Measurements from ENCODE around the gene SLC17A4. TPM values are rescaled to one million over a fixed set of nuclear protein-coding genes. Genes with fewer than 3 reads are reported as not detected.

The SLC17A4 gene
- total and polyA plus RNA-seq, 7 experiments from 2014 or later: not detected

- ATAC-seq: peak; percentile 65
Measured at GRCh38 chr6:25749837-25750236, 4.7 kb upstream of the SLC17A4 start.

GRCh38 chr6:25750906-25751305 lies 3.6 kb upstream of the SLC17A4 start:
- peaks cover 0 to 2% (median 0%) of the 10 kb centered on the region in 11 donors for H3K9me3 Mint-ChIP-seq
- H3K36me3 Mint-ChIP-seq: no peaks in the 10 kb centered on the region
- H3K4me1 Mint-ChIP-seq: no peaks in the 10 kb centered on the region
- Histone ChIP-seq H3K27ac (ENCODE audit: low read depth, low read length) (no peak overlapping the region), H3K27me3 (ENCODE audit: control insufficient read depth in 2 of 2, insufficient read depth in 2 of 2, low read length in 2 of 2) (no peaks in the 10 kb centered on the region), H3K4me1 (ENCODE audit: control insufficient read depth in 2 of 2, insufficient read depth in 2 of 2, low read length in 2 of 2) (no peaks in the 10 kb centered on the region), H3K9me3 (ENCODE audit: control insufficient read depth in 2 of 3, low read length in 3 of 3) (no peaks in the 10 kb centered on the region), H3K4me3 (ENCODE audit: low read length) (no peak overlapping the region), H3K36me3 (ENCODE audit: control insufficient read depth in 2 of 3, insufficient read depth in 3 of 3, low read length in 3 of 3) (no peaks in the 10 kb centered on the region)
- DNase-seq (no peak), ATAC-seq (no peak)
- H3K27me3 Mint-ChIP-seq: peaks cover 0 to 17% (median 5%) of the 10 kb centered on the region in 5 donors
- ChIA-PET POLR2A (no interaction called here), CTCF (no interaction called here)
- intact Hi-C loops (cut with micrococcal nuclease): no loop called here
- H3K27ac Mint-ChIP-seq: no peak overlapping the region
- H3K4me3 Mint-ChIP-seq: no peak overlapping the region

More at GRCh38 chr6:25749837-25750236, 4.7 kb upstream of the SLC17A4 start:
- no peak for DNase-seq
- no peaks in the 10 kb centered on the region for H3K4me1 Mint-ChIP-seq
- no peaks in the 10 kb centered on the region for H3K36me3 Mint-ChIP-seq
- Histone ChIP-seq H3K27ac (ENCODE audit: low read depth, low read length) (no peak overlapping the region), H3K4me1 (ENCODE audit: control insufficient read depth in 2 of 2, insufficient read depth in 2 of 2, low read length in 2 of 2) (no peaks in the 10 kb centered on the region), H3K9me3 (ENCODE audit: control insufficient read depth in 2 of 3, low read length in 3 of 3) (no peaks in the 10 kb centered on the region), H3K36me3 (ENCODE audit: control insufficient read depth in 2 of 3, insufficient read depth in 3 of 3, low read length in 3 of 3) (no peaks in the 10 kb centered on the region), H3K27me3 (ENCODE audit: control insufficient read depth in 2 of 2, insufficient read depth in 2 of 2, low read length in 2 of 2) (no peaks in the 10 kb centered on the region), H3K4me3 (ENCODE audit: low read length) (no peak overlapping the region)
- ChIA-PET CTCF (no interaction called here), POLR2A (interaction anchor here (0.7 kb wide), 1 partner anchor 500 kb away, joined by 4 read pairs; a partner anchor contains a TSS)
- H3K27ac Mint-ChIP-seq: no peak overlapping the region
- no peak overlapping the region for H3K4me3 Mint-ChIP-seq
- peaks cover 0 to 2% (median 0%) of the 10 kb centered on the region in 11 donors for H3K9me3 Mint-ChIP-seq
- intact Hi-C loops (cut with micrococcal nuclease): no loop called here
- peaks cover 0 to 15% (median 5%) of the 10 kb centered on the region in 5 donors for H3K27me3 Mint-ChIP-seq

DNA sequence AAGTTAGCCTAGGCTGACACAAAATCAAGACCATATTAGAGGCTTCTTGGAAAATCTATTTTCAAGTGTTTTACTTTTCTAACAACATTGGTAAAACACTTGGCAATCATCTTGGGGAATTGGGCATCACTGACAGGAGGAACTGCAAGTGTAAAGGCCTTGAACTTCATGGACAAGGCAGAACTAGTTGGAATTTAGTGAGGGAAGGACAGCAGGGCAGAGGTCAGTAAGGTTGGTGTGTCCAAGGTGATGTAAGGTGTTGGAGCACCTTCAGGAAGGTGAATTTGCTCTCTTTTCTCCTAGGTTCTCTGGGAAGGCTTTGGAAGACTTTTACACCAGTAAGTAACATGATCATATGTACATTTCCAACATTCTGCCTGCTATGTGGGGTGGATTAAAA lies 1.5 kb upstream of the SLC17A4 start:
- Histone ChIP-seq H3K36me3 (ENCODE audit: control insufficient read depth in 2 of 3, insufficient read depth in 3 of 3, low read length in 3 of 3) (no peaks in the 10 kb centered on the region), H3K27ac (ENCODE audit: low read depth, low read length) (no peak overlapping the region), H3K4me3 (ENCODE audit: low read length) (no peak overlapping the region), H3K9me3 (ENCODE audit: control insufficient read depth in 2 of 3, low read length in 3 of 3) (no peaks in the 10 kb centered on the region), H3K27me3 (ENCODE audit: control insufficient read depth in 2 of 2, insufficient read depth in 2 of 2, low read length in 2 of 2) (no peaks in the 10 kb centered on the region), H3K4me1 (ENCODE audit: control insufficient read depth in 2 of 2, insufficient read depth in 2 of 2, low read length in 2 of 2) (no peaks in the 10 kb centered on the region)
- no peaks in the 10 kb centered on the region for H3K36me3 Mint-ChIP-seq
- intact Hi-C loops (cut with micrococcal nuclease): no loop called here
- ChIA-PET CTCF (no interaction called here), POLR2A (no interaction called here)
- peaks cover 0 to 18% (median 5%) of the 10 kb centered on the region in 5 donors for H3K27me3 Mint-ChIP-seq
- no peak overlapping the region for H3K27ac Mint-ChIP-seq
- ATAC-seq (no peak), DNase-seq (no peak)
- no peak overlapping the region for H3K4me3 Mint-ChIP-seq
- H3K4me1 Mint-ChIP-seq: no peaks in the 10 kb centered on the region
- no peaks in the 10 kb centered on the region for H3K9me3 Mint-ChIP-seq

DNA sequence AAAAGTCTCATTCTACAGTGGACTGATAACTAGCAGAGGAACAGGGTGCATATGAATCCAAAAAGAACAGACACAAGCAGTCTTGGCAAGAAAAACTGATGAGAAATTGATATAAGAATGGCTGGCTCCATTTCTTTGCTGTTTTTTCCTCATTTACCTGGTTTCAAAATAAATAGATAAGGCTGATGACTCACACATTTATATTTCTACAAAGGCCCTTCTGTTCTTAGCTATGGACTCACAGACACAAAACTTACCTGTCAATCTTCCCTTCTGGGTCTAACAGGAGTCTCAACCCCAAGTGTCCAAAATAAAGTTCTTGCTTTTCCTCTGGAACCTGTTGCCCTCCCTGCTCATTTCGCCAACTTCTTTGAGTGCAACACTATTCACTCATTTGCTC lies 941 bp downstream of the SLC17A4 start:
- H3K9me3 Mint-ChIP-seq: no peaks in the 10 kb centered on the region
- H3K27ac Mint-ChIP-seq: no peak overlapping the region
- H3K27me3 Mint-ChIP-seq: peaks cover 5 to 31% (median 7%) of the 10 kb centered on the region in 5 donors

DNA sequence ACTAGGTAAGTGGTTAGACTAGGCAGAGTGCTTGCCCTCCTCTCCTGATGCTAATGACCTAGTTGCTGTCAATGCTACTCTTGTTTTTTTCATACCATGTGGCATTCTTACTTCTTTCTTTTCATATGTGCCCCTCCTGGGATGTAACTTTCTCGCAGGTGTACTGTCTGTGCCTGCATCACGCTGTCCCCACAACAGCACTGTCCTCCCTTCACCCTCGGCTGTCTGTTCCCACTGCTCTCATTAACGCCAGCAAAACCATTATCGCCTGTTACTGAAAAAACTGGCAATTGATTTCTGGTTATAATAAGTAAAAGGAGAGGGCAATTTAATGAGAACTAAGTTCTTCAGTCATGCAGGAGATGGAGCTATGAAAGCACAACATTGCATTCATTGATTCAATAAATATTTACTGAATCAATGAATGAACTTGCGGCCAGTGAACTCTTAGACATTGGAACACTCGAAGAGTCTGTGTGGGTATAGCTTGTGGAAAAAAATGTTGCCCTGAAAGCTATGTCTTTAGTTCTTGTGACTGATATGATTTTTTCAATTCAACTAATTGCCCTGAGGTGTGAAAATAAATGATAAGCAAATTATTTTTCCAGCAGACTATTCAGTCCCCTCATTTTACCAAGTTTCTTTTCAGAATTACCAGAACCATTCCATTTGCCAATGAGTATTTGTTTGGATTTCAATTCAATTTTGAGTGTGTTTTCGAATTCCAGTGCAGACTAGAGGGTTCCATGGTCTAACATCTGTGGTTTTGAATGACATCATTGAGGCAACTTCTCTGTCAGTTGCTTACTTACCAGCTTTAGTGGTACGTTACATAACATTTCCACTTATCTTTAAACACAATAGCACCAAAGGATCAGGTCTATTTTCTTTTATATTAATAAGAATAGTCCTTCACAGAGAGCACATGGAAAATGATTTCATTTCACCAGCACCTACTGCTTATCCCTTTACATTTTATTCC lies 2.1 kb downstream of the SLC17A4 start:
- Histone ChIP-seq H3K9me3 (ENCODE audit: control insufficient read depth in 2 of 3, low read length in 3 of 3) (no peaks in the 10 kb centered on the region), H3K4me1 (ENCODE audit: control insufficient read depth in 2 of 2, insufficient read depth in 2 of 2, low read length in 2 of 2) (no peaks in the 10 kb centered on the region), H3K27ac (ENCODE audit: low read depth, low read length) (no peak overlapping the region), H3K27me3 (ENCODE audit: control insufficient read depth in 2 of 2, insufficient read depth in 2 of 2, low read length in 2 of 2) (no peaks in the 10 kb centered on the region), H3K36me3 (ENCODE audit: control insufficient read depth in 2 of 3, insufficient read depth in 3 of 3, low read length in 3 of 3) (no peaks in the 10 kb centered on the region), H3K4me3 (ENCODE audit: low read length) (no peak overlapping the region)
- Mint-ChIP-seq H3K9me3 (no peaks in the 10 kb centered on the region), H3K27ac (no peak overlapping the region), H3K27me3 (peaks cover 5 to 33% (median 7%) of the 10 kb centered on the region in 5 donors), H3K4me3 (no peak overlapping the region), H3K36me3 (no peaks in the 10 kb centered on the region), H3K4me1 (no peaks in the 10 kb centered on the region)
- intact Hi-C loops (cut with micrococcal nuclease): no loop called here
- POLR2A ChIA-PET: no interaction called here
- ATAC-seq (no peak), DNase-seq (no peak)
- CTCF ChIA-PET: no interaction called here

More for the DNA sequence above, 941 bp downstream of the SLC17A4 start:
- no peak for DNase-seq
- ChIA-PET POLR2A (no interaction called here), CTCF (no interaction called here)
- H3K27ac ChIP-seq (ENCODE audit: low read depth, low read length): no peak overlapping the region
- H3K4me1 ChIP-seq (ENCODE audit: control insufficient read depth in 2 of 2, insufficient read depth in 2 of 2, low read length in 2 of 2): no peaks in the 10 kb centered on the region
- Mint-ChIP-seq H3K4me3 (no peak overlapping the region), H3K36me3 (no peaks in the 10 kb centered on the region), H3K4me1 (no peaks in the 10 kb centered on the region)
- no peaks in the 10 kb centered on the region for H3K9me3 ChIP-seq (ENCODE audit: control insufficient read depth in 2 of 3, low read length in 3 of 3)
- intact Hi-C loops (cut with micrococcal nuclease): no loop called here
- H3K4me3 ChIP-seq (ENCODE audit: low read length): no peak overlapping the region
- no peaks in the 10 kb centered on the region for H3K27me3 ChIP-seq (ENCODE audit: control insufficient read depth in 2 of 2, insufficient read depth in 2 of 2, low read length in 2 of 2)
- no peak for ATAC-seq
- no peaks in the 10 kb centered on the region for H3K36me3 ChIP-seq (ENCODE audit: control insufficient read depth in 2 of 3, insufficient read depth in 3 of 3, low read length in 3 of 3)

GRCh38 chr6:25757936-25758642 lies 3.5 kb downstream of the SLC17A4 start:
- H3K27me3 Mint-ChIP-seq: peaks cover 5 to 33% (median 13%) of the 10 kb centered on the region in 5 donors
- Histone ChIP-seq H3K36me3 (ENCODE audit: control insufficient read depth in 2 of 3, insufficient read depth in 3 of 3, low read length in 3 of 3) (no peaks in the 10 kb centered on the region), H3K9me3 (ENCODE audit: control insufficient read depth in 2 of 3, low read length in 3 of 3) (no peaks in the 10 kb centered on the region), H3K27ac (ENCODE audit: low read depth, low read length) (no peak overlapping the region), H3K4me1 (ENCODE audit: control insufficient read depth in 2 of 2, insufficient read depth in 2 of 2, low read length in 2 of 2) (no peaks in the 10 kb centered on the region), H3K27me3 (ENCODE audit: control insufficient read depth in 2 of 2, insufficient read depth in 2 of 2, low read length in 2 of 2) (no peaks in the 10 kb centered on the region), H3K4me3 (ENCODE audit: low read length) (no peak overlapping the region)
- ATAC-seq (no peak), DNase-seq (no peak)
- H3K4me1 Mint-ChIP-seq: no peaks in the 10 kb centered on the region
- CTCF ChIA-PET: no interaction called here
- POLR2A ChIA-PET: no interaction called here
- no peaks in the 10 kb centered on the region for H3K36me3 Mint-ChIP-seq
- H3K27ac Mint-ChIP-seq: no peak overlapping the region
- H3K4me3 Mint-ChIP-seq: no peak overlapping the region
- intact Hi-C loops (cut with micrococcal nuclease): no loop called here
- H3K9me3 Mint-ChIP-seq: no peaks in the 10 kb centered on the region

All from naive thymus-derived CD4-positive, alpha-beta T cell (primary cell).